Omental fat pad (tissue), 4 donors: ENCODE results near the gene CMTM4. TPM values are rescaled to one million over a fixed set of nuclear protein-coding genes. Genes with fewer than 3 reads are reported as not detected.

ENCODE experiments used
- ATAC-seq: fragments of 150-250 bp; one replicate; pipeline ENCODE4 v1.9.1; 2016; ENCODE audit warnings: mild to moderate bottlenecking, moderate library complexity; ENCODE audit not compliant: low FRiP score
- DNase-seq: peaks from one replicate; pipeline ENCODE4 v3.0.0-alpha.2; 2019; ENCODE audit warnings: low spot score
- CTCF ChIP-seq, 3 donors: fragments of 450-650 bp; IDR thresholded peaks; one replicate each; pipeline ENCODE4 v1.5.1; 2016 to 2017; ENCODE audit warnings: antibody characterized with exemption in 3 of 3, mild to moderate bottlenecking in 3 of 3, moderate library complexity in 2 of 3
- total RNA-seq, 4 donors: library from RNA; depleted of rRNA; stranded (reverse); fragments of >200 nt; gene quantifications; one replicate each; pipeline ENCODE4 v1.1.0, GENCODE V29; 2016

Gene CMTM4
- total RNA-seq, 4 donors from 2014 or later = 12.6 to 29.9 (median 23.8) TPM

GRCh38 chr16:66621973-66622372 lies 74.6 kb downstream of the CMTM4 start:
- ATAC-seq (no peak), DNase-seq (no peak)
- no peak for TF ChIP-seq CTCF (IDR thresholded peaks at IDR 0.05)

- DNase-seq (no peak), ATAC-seq (no peak)
- no peak for TF ChIP-seq CTCF (IDR thresholded peaks at IDR 0.05)
These were observed 76.1 kb downstream of the CMTM4 start for GRCh38 chr16:66620429-66620795.

GRCh38 chr16:66619534-66620428 lies 76.8 kb downstream of the CMTM4 start:
- ATAC-seq (no peak), DNase-seq (no peak)
- no peak for TF ChIP-seq CTCF (IDR thresholded peaks at IDR 0.05)

GRCh38 chr16:66618588-66619375 lies 77.8 kb downstream of the CMTM4 start:
- TF ChIP-seq CTCF (IDR thresholded peaks at IDR 0.05) = no peak
- peak; percentile 83 for ATAC-seq
- DNase-seq = no peak

GRCh38 chr16:66617728-66618127 lies 78.8 kb downstream of the CMTM4 start:
- TF ChIP-seq CTCF (IDR thresholded peaks at IDR 0.05) = no peak
- DNase-seq (no peak), ATAC-seq (no peak)

GRCh38 chr16:66617010-66617434 lies 79.5 kb downstream of the CMTM4 start:
- DNase-seq = no peak
- no peak for TF ChIP-seq CTCF (IDR thresholded peaks at IDR 0.05)

More at GRCh38 chr16:66617010-66617434, 79.5 kb downstream of the CMTM4 start:
- no peak for ATAC-seq
